A549 (cell line): ENCODE measurements around the gene CCDC182. TPM values are rescaled to one million over a fixed set of nuclear protein-coding genes. Genes with fewer than 3 reads are reported as not detected.

ENCODE experiments used
- ATAC-seq, 2 experiments: fragments of 200-7000 bp in 1 of 2; fragments of >200 bp in 1 of 2; cut with Nextera tagmentation in 1 of 2; cut with Tn5 transposase in 1 of 2; 3 replicates each; pipeline versions ENCODE4 v1.8.0 to v1.9.1; 2018 to 2020; ENCODE audit warnings: mild to moderate bottlenecking in 1 of 2, moderate library complexity in 1 of 2
- CTCF ChIA-PET: fragments of 300-600 bp; sonication (Branson Sonifier 250); formaldehyde crosslinking; extraction: SDS; loops from one replicate; lab custom pipeline; 2021; ENCODE audit warnings: antibody characterized with exemption, inconsistent platforms; lab: Yijun Ruan, JAX
- POLR2A ChIA-PET: fragments of 350-600 bp; formaldehyde crosslinking; extraction: SDS; loops from one replicate; lab custom pipeline; 2021; ENCODE audit warnings: antibody characterized with exemption, inconsistent platforms; lab: Yijun Ruan, JAX
- DNase-seq, 2 experiments: peaks; one replicate each; pipeline versions ENCODE4 v3.0.0 to v3.0.0-alpha.2; 2011 to 2016; ENCODE audit warnings: low read depth in 1 of 2, low spot score in 1 of 2
- FAIRE-seq: peaks from 2 replicates; lab custom pipeline; 2011; peaks lifted over from hg19 to GRCh38; lab: Jason Lieb, UNC
- H3K27ac ChIP-seq, 2 experiments: fragments of >200 bp; sonication (Bioruptor Twin); formaldehyde crosslinking; 3 replicates each; pipeline ENCODE4 v1.5.1; 2016 to 2017
- H3K4me1 ChIP-seq: fragments of >200 bp; sonication (Bioruptor Twin); formaldehyde crosslinking; 3 replicates; pipeline ENCODE4 v1.6.1; 2016
- H3K4me2 ChIP-seq: fragments of >200 bp; sonication (Bioruptor Twin); formaldehyde crosslinking; 3 replicates; pipeline ENCODE4 v1.6.1; 2016
- H3K4me3 ChIP-seq: fragments of >200 bp; sonication (Bioruptor Twin); formaldehyde crosslinking; 3 replicates; pipeline ENCODE4 v1.5.1; 2016
- H3K9me3 ChIP-seq: fragments of >200 bp; sonication (Bioruptor Twin); formaldehyde crosslinking; 3 replicates; pipeline ENCODE4 v1.6.1; 2016
- CBX2 ChIP-seq: fragments of 200-600 bp; sonication (generic); IDR thresholded peaks from 2 replicates; pipeline ENCODE4 v1.6.1; 2016; ENCODE audit warnings: low read depth, mild to moderate bottlenecking, borderline replicate concordance
- CBX8 ChIP-seq: fragments of 200-600 bp; sonication (generic); IDR thresholded peaks from 2 replicates; pipeline ENCODE4 v1.6.1; 2016
- CHD4 ChIP-seq: fragments of 200-600 bp; sonication (generic); IDR thresholded peaks from 2 replicates; pipeline ENCODE4 v1.6.1; 2016; ENCODE audit warnings: antibody characterized with exemption, mild to moderate bottlenecking, borderline replicate concordance
- EHF ChIP-seq: fragments of 250-450 bp; sonication (Bioruptor Pico); IDR thresholded peaks from 2 replicates; pipeline ENCODE4 v1.5.0; 2020; ENCODE audit warnings: mild to moderate bottlenecking
- EHMT2 ChIP-seq: fragments of 200-600 bp; sonication (generic); IDR thresholded peaks from 2 replicates; pipeline ENCODE4 v1.6.1; 2016; ENCODE audit warnings: antibody characterized with exemption, low read depth, mild to moderate bottlenecking, moderate library complexity
- EP300 ChIP-seq, 2 experiments: fragments of >200 bp; sonication (Bioruptor Twin); formaldehyde crosslinking; IDR thresholded peaks; 2 replicates in 1 of 2; 3 replicates in 1 of 2; pipeline ENCODE4 v1.6.1; 2016 to 2017
- ESRRA ChIP-seq: fragments of 150-350 bp; IDR thresholded peaks from 2 replicates; pipeline ENCODE4 v1.6.1; 2014; ENCODE audit warnings: mild to moderate bottlenecking, low read length, borderline replicate concordance
- FOSB ChIP-seq: fragments of 250-450 bp; sonication (Bioruptor Pico); IDR thresholded peaks from 2 replicates; pipeline ENCODE4 v1.5.0; 2020; ENCODE audit warnings: mild to moderate bottlenecking, moderate library complexity
- HOXB13 ChIP-seq: fragments of 250-450 bp; sonication (Bioruptor Pico); IDR thresholded peaks from 2 replicates; pipeline ENCODE4 v1.5.0; 2020; ENCODE audit warnings: low read depth, mild to moderate bottlenecking, moderate library complexity
- JUN ChIP-seq, 2 experiments: fragments of >200 bp; sonication (Bioruptor Twin); formaldehyde crosslinking; IDR thresholded peaks; 2 replicates in 1 of 2; 3 replicates in 1 of 2; pipeline ENCODE4 v1.6.1; 2016 to 2017
- JUNB ChIP-seq: fragments of >200 bp; sonication (Bioruptor Twin); formaldehyde crosslinking; IDR thresholded peaks from 2 replicates; pipeline ENCODE4 v1.6.1; 2016
- KDM1A ChIP-seq: fragments of 200-600 bp; sonication (generic); IDR thresholded peaks from 2 replicates; pipeline ENCODE4 v1.6.1; 2016; ENCODE audit warnings: low read depth, mild to moderate bottlenecking
- PHF8 ChIP-seq: fragments of 200-600 bp; sonication (generic); IDR thresholded peaks from 2 replicates; pipeline ENCODE4 v1.6.1; 2016; ENCODE audit warnings: low read depth, mild to moderate bottlenecking, antibody characterized with exemption, moderate library complexity, borderline replicate concordance
- RAD21 ChIP-seq, 2 experiments: fragments of >200 bp in 1 of 2; sonication (Bioruptor Twin) in 1 of 2; formaldehyde crosslinking in 1 of 2; IDR thresholded peaks in 1 of 2; conservative IDR thresholded peaks in 1 of 2; 2 replicates in 1 of 2; 3 replicates in 1 of 2; pipeline ENCODE4 v1.6.1; 2012 to 2018; ENCODE audit warnings: inconsistent platforms in 1 of 2
- RFX5 ChIP-seq: fragments of 450-650 bp; IDR thresholded peaks from 2 replicates; pipeline ENCODE4 v1.7.1; 2014; ENCODE audit warnings: antibody characterized with exemption, mild to moderate bottlenecking, moderate library complexity
- SMC3 ChIP-seq: fragments of >200 bp; sonication (Bioruptor Twin); formaldehyde crosslinking; IDR thresholded peaks from 3 replicates; pipeline ENCODE4 v1.6.1; 2018; ENCODE audit warnings: inconsistent platforms
- TFCP2L1 ChIP-seq: fragments of 250-450 bp; sonication (Bioruptor Pico); IDR thresholded peaks from 2 replicates; pipeline ENCODE4 v1.5.0; 2021; ENCODE audit warnings: mild to moderate bottlenecking
- ZC3H11A ChIP-seq: fragments of 450-650 bp; IDR thresholded peaks from 2 replicates; pipeline ENCODE4 v1.6.1; 2014; ENCODE audit warnings: antibody characterized with exemption, mild to moderate bottlenecking
- ZFP36 ChIP-seq: fragments of 450-650 bp; IDR thresholded peaks from 2 replicates; pipeline ENCODE4 v1.6.1; 2014; ENCODE audit warnings: borderline replicate concordance; ENCODE audit not compliant: partially characterized antibody
- ZNF302 ChIP-seq: fragments of 250-450 bp; sonication (Bioruptor Pico); IDR thresholded peaks from 2 replicates; pipeline ENCODE4 v1.9.0; 2021; ENCODE audit warnings: inconsistent platforms, mild to moderate bottlenecking, moderate library complexity
- ZSCAN20 ChIP-seq: fragments of 250-450 bp; sonication (Bioruptor Pico); IDR thresholded peaks from 2 replicates; pipeline ENCODE4 v1.8.0; 2022; ENCODE audit warnings: mild to moderate bottlenecking, moderate library complexity
- WGBS: methylation state at CpG from one replicate; pipeline ENCODE4 v1.1.6; 2017; ENCODE audit errors: missing lambda C conversion rate; 5-methylcytosine and 5-hydroxymethylcytosine counted together
- polyA plus RNA-seq, 4 experiments: library from polyadenylated mRNA; depleted of rRNA in 3 of 4; stranded (reverse); fragments of >200 nt; fragmentation: RNase III in 1 of 4; extraction: RNeasy Plus Mini Kit Qiagen cat#74134 plus additional on column Dnase treatment in 1 of 4; gene quantifications; 2 replicates in 3 of 4; 3 replicates in 1 of 4; pipeline ENCODE4 v1.2.3, GENCODE V29; 2011 to 2017
- TF ChIP-seq, protein P1 (sequence below): fragments of >200 bp; sonication (Bioruptor Twin); formaldehyde crosslinking; IDR thresholded peaks from 3 replicates; pipeline ENCODE4 v1.6.1; 2016
- TF ChIP-seq, protein P2 (sequence below): fragments of >200 bp; sonication (Bioruptor Twin); formaldehyde crosslinking; IDR thresholded peaks from 2 replicates; pipeline ENCODE4 v1.6.1; 2016
- TF ChIP-seq, protein P3 (sequence below): fragments of 250-450 bp; sonication (Bioruptor Pico); IDR thresholded peaks from 2 replicates; pipeline ENCODE4 v1.5.0; 2021; ENCODE audit warnings: mild to moderate bottlenecking, moderate library complexity, borderline replicate concordance
- TF ChIP-seq, protein P4 (sequence below): IDR thresholded peaks from 2 replicates; pipeline ENCODE4 v1.6.1; 2012
- TF ChIP-seq, protein P5 (sequence below): fragments of 150-350 bp; IDR thresholded peaks from 2 replicates; pipeline ENCODE4 v1.6.1; 2014; ENCODE audit warnings: low read depth, mild to moderate bottlenecking, low read length
- TF ChIP-seq, protein P6 (sequence below): fragments of 200-600 bp; sonication (generic); IDR thresholded peaks from 2 replicates; pipeline ENCODE4 v1.6.1; 2016; ENCODE audit warnings: antibody characterized with exemption, mild to moderate bottlenecking, moderate library complexity
- TF ChIP-seq, protein P7 (sequence below): IDR thresholded peaks from 2 replicates; pipeline ENCODE4 v1.6.1; 2012; ENCODE audit warnings: low read depth, borderline replicate concordance

CCDC182 gene
- polyA plus RNA-seq, 2 of the 4 experiments (the other 2 are of a cell fraction): not detected

DNA sequence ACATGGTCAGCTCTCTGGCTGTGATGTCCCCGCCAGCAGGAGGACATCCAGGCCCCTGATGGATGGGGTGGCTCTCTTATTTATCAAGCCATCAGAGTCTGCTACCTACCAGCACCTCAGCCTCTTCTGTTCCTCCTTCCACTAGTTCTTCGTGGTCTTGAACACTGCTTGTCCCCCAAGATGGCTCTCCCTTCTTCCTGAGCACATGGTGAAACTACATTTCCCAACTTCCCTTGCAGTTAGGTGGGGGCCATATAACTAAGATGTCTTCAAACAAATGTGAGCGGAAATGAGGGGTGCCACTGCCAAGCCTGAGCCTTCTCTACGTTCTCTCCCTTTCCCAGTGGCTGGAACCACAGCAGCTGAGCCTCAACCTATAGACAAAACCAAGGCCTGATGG, 29.8 kb upstream of the CCDC182 start:
- H3K9me3 ChIP-seq: no peaks in the 10 kb centered on the region
- DNase-seq: no peak
- no peak overlapping the region for H3K4me2 ChIP-seq
- no peak for FAIRE-seq
- ChIA-PET CTCF (interaction anchor here (0.8 to 4.7 kb wide), 6 partner anchors 9 to 532 kb away, joined by 3 to 55 read pairs (median 4); no protein-coding TSS in a partner anchor), POLR2A (no interaction called here)
- H3K4me3 ChIP-seq: no peak overlapping the region
- 56% methylated on average over 4 of the region's 4 CpGs for WGBS
- no peak overlapping the region for H3K27ac ChIP-seq
- 0 out of 3 replicates have a peak, but pooled peaks cover 4% of the 10 kb centered on the region for H3K4me1 ChIP-seq
- ATAC-seq: no peak
- no peak for TF ChIP-seq CBX2
- TF ChIP-seq KDM1A: no peak
- TF ChIP-seq HOXB13 (CRISPR knock-in tag): no peak
- no peak for TF ChIP-seq EP300 (IDR thresholded peaks at IDR 0.05)
- TF ChIP-seq ZNF302 (CRISPR knock-in tag): no peak
- TF ChIP-seq CBX8: no peak
- TF ChIP-seq CHD4: no peak
- TF ChIP-seq, protein P1, sequence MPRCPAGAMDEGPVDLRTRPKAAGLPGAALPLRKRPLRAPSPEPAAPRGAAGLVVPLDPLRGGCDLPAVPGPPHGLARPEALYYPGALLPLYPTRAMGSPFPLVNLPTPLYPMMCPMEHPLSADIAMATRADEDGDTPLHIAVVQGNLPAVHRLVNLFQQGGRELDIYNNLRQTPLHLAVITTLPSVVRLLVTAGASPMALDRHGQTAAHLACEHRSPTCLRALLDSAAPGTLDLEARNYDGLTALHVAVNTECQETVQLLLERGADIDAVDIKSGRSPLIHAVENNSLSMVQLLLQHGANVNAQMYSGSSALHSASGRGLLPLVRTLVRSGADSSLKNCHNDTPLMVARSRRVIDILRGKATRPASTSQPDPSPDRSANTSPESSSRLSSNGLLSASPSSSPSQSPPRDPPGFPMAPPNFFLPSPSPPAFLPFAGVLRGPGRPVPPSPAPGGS: no peak
- TF ChIP-seq EHF (CRISPR knock-in tag): no peak

DNA sequence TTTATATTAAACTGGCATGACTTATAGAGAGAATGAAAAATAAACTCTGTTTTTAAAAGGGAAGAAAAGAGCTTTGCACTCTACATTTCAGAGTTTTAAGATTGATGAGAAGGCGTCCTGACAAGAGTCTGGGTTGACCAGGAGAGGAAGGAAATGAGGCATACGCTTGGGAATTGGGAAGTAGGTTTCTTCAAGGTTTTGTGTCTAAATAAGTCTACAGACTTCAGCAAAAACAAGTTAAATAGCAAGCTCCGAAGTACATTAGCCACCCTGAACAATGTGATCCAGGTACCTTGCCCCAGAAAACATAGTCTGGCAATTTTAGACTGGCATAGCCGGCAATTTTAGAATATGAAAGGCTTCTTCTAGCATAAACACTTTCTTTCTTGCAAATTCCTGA, 28.5 kb upstream of the CCDC182 start:
- H3K27ac ChIP-seq: no peak overlapping the region
- no peak for TF ChIP-seq JUNB
- TF ChIP-seq RFX5: no peak
- TF ChIP-seq, protein P2, sequence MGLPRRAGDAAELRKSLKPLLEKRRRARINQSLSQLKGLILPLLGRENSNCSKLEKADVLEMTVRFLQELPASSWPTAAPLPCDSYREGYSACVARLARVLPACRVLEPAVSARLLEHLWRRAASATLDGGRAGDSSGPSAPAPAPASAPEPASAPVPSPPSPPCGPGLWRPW: no peak
- no peak for TF ChIP-seq SMC3
- no peak for TF ChIP-seq CHD4
- no peak for TF ChIP-seq PHF8
- TF ChIP-seq, protein P3, sequence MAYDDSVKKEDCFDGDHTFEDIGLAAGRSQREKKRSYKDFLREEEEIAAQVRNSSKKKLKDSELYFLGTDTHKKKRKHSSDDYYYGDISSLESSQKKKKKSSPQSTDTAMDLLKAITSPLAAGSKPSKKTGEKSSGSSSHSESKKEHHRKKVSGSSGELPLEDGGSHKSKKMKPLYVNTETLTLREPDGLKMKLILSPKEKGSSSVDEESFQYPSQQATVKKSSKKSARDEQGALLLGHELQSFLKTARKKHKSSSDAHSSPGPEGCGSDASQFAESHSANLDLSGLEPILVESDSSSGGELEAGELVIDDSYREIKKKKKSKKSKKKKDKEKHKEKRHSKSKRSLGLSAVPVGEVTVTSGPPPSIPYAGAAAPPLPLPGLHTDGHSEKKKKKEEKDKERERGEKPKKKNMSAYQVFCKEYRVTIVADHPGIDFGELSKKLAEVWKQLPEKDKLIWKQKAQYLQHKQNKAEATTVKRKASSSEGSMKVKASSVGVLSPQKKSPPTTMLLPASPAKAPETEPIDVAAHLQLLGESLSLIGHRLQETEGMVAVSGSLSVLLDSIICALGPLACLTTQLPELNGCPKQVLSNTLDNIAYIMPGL (CRISPR knock-in tag): no peak
- no peak for TF ChIP-seq EHMT2
- TF ChIP-seq, protein P4, sequence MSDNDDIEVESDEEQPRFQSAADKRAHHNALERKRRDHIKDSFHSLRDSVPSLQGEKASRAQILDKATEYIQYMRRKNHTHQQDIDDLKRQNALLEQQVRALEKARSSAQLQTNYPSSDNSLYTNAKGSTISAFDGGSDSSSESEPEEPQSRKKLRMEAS: no peak
- no peak for TF ChIP-seq ZC3H11A
- TF ChIP-seq JUN (IDR thresholded peaks at IDR 0.05): no peak
- TF ChIP-seq, protein P5, sequence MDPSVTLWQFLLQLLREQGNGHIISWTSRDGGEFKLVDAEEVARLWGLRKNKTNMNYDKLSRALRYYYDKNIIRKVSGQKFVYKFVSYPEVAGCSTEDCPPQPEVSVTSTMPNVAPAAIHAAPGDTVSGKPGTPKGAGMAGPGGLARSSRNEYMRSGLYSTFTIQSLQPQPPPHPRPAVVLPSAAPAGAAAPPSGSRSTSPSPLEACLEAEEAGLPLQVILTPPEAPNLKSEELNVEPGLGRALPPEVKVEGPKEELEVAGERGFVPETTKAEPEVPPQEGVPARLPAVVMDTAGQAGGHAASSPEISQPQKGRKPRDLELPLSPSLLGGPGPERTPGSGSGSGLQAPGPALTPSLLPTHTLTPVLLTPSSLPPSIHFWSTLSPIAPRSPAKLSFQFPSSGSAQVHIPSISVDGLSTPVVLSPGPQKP: no peak
- TF ChIP-seq TFCP2L1 (CRISPR knock-in tag): no peak
- TF ChIP-seq RAD21 (conservative IDR thresholded peaks at IDR 0.05 in 1 of 2, IDR thresholded peaks at IDR 0.05 in 1 of 2): no peak
- TF ChIP-seq ZSCAN20 (CRISPR knock-in tag): no peak
- no peak for TF ChIP-seq ESRRA
- TF ChIP-seq, protein P6, sequence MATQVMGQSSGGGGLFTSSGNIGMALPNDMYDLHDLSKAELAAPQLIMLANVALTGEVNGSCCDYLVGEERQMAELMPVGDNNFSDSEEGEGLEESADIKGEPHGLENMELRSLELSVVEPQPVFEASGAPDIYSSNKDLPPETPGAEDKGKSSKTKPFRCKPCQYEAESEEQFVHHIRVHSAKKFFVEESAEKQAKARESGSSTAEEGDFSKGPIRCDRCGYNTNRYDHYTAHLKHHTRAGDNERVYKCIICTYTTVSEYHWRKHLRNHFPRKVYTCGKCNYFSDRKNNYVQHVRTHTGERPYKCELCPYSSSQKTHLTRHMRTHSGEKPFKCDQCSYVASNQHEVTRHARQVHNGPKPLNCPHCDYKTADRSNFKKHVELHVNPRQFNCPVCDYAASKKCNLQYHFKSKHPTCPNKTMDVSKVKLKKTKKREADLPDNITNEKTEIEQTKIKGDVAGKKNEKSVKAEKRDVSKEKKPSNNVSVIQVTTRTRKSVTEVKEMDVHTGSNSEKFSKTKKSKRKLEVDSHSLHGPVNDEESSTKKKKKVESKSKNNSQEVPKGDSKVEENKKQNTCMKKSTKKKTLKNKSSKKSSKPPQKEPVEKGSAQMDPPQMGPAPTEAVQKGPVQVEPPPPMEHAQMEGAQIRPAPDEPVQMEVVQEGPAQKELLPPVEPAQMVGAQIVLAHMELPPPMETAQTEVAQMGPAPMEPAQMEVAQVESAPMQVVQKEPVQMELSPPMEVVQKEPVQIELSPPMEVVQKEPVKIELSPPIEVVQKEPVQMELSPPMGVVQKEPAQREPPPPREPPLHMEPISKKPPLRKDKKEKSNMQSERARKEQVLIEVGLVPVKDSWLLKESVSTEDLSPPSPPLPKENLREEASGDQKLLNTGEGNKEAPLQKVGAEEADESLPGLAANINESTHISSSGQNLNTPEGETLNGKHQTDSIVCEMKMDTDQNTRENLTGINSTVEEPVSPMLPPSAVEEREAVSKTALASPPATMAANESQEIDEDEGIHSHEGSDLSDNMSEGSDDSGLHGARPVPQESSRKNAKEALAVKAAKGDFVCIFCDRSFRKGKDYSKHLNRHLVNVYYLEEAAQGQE: no peak
- TF ChIP-seq FOSB (CRISPR knock-in tag): no peak
- TF ChIP-seq, protein P7, sequence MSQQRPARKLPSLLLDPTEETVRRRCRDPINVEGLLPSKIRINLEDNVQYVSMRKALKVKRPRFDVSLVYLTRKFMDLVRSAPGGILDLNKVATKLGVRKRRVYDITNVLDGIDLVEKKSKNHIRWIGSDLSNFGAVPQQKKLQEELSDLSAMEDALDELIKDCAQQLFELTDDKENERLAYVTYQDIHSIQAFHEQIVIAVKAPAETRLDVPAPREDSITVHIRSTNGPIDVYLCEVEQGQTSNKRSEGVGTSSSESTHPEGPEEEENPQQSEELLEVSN: no peak
- no peak for TF ChIP-seq ZFP36
- H3K4me3 ChIP-seq: no peak overlapping the region
- POLR2A ChIA-PET: no interaction called here
- 32% methylated on average over 4 of the region's 4 CpGs for WGBS
- CTCF ChIA-PET: interaction anchor here (1.0 to 4.7 kb wide), 7 partner anchors 10 to 661 kb away, joined by 3 to 55 read pairs (median 6); no protein-coding TSS in a partner anchor
- FAIRE-seq (no peak), DNase-seq (no peak), ATAC-seq (no peak)
- H3K9me3 ChIP-seq: no peaks in the 10 kb centered on the region
- H3K4me2 ChIP-seq: no peak overlapping the region
- H3K4me1 ChIP-seq: 0 out of 3 replicates have a peak, but pooled peaks cover 4% of the 10 kb centered on the region
